HG02981 (cell line): ENCODE measurements around the gene TIMP3.
"Not testable (repeated sequence)": the region's sequence is repeated elsewhere in the genome, so short reads cannot be mapped to it uniquely, and the experiment has no call there.

Experiments
- ATAC-seq: cut with Tn5 transposase; IDR thresholded peaks from one replicate; pipeline ENCODE4 v1.9.1; 2021; ENCODE audit warnings: mild to moderate bottlenecking, moderate library complexity; ENCODE audit not compliant: unreplicated experiment

The TIMP3 gene

GRCh38 chr22:32850591-32851517 is 49.3 kb downstream of the TIMP3 start:
- no peak for ATAC-seq

GRCh38 chr22:32852395-32853251 is 51.1 kb downstream of the TIMP3 start:
- no peak for ATAC-seq

- ATAC-seq = no peak
These were observed 52.2 kb downstream of the TIMP3 start for GRCh38 chr22:32853662-32854061.

- ATAC-seq = no peak
These were observed 52.9 kb downstream of the TIMP3 start for GRCh38 chr22:32854351-32854804.

- ATAC-seq = no peak
These were observed 53.7 kb downstream of the TIMP3 start for GRCh38 chr22:32855045-32855756.

- ATAC-seq = no peak
These were observed 56.7 kb downstream of the TIMP3 start for GRCh38 chr22:32858121-32858703.

GRCh38 chr22:32858957-32859356 is 57.5 kb downstream of the TIMP3 start:
- no peak for ATAC-seq

- ATAC-seq = no peak
These were observed 58.2 kb downstream of the TIMP3 start for GRCh38 chr22:32859743-32860142.

GRCh38 chr22:32861330-32861729 is 59.8 kb downstream of the TIMP3 start:
- ATAC-seq = no peak

GRCh38 chr22:32862083-32862482 is 60.6 kb downstream of the TIMP3 start:
- no peak for ATAC-seq

GRCh38 chr22:32862936-32863661 is 61.6 kb downstream of the TIMP3 start:
- no peak for ATAC-seq

GRCh38 chr22:32864041-32864440 is 62.5 kb downstream of the TIMP3 start:
- ATAC-seq = no peak

GRCh38 chr22:32864596-32864995 is 63.1 kb downstream of the TIMP3 start:
- ATAC-seq = no peak

GRCh38 chr22:32866953-32867352 is 65.4 kb downstream of the TIMP3 start:
- ATAC-seq = no peak

- no peak for ATAC-seq
These were observed 67.4 kb downstream of the TIMP3 start for GRCh38 chr22:32868946-32869345.

- no peak for ATAC-seq
These were observed 69.0 kb downstream of the TIMP3 start for GRCh38 chr22:32870474-32870873.

GRCh38 chr22:32873604-32874003 is 72.1 kb downstream of the TIMP3 start:
- ATAC-seq = not testable (repeated sequence)

- no peak for ATAC-seq
These were observed 72.9 kb downstream of the TIMP3 start for GRCh38 chr22:32874385-32874784.

- no peak for ATAC-seq
These were observed 73.5 kb downstream of the TIMP3 start for GRCh38 chr22:32874976-32875375.

GRCh38 chr22:32876516-32876915 is 75.0 kb downstream of the TIMP3 start:
- no peak for ATAC-seq
